Heart left ventricle (tissue), 16 donors: ENCODE measurements around the gene MAPK4. TPM values are rescaled to one million over a fixed set of nuclear protein-coding genes. Genes with fewer than 3 reads are reported as not detected.
A peak's percentile ranks its signal among the peaks of the same experiment; 100 is the strongest.
"Not testable (repeated sequence)": the region's sequence is repeated elsewhere in the genome, so short reads cannot be mapped to it uniquely, and the experiment has no call there.

Source experiments
- ATAC-seq, 4 donors: fragments of 200-7000 bp; cut with Tn5 transposase; one replicate each; pipeline ENCODE4 v1.9.1; 2020 to 2022; ENCODE audit warnings: moderate library complexity in 4 of 4, mild to moderate bottlenecking in 3 of 4, moderate number of reproducible peaks in 1 of 4
- DNase-seq, 5 donors: peaks; one replicate each; pipeline ENCODE4 v3.0.0-alpha.2; 2020
- H3K27ac ChIP-seq, 12 donors: fragments of 200-600 bp; sonication (generic) in 4 of 12; one replicate each; pipeline versions ENCODE4 v1.5.0 to v1.8.0; 2016 to 2022; ENCODE audit warnings: mild to moderate bottlenecking in 2 of 12
- H3K27me3 ChIP-seq, 9 donors: fragments of 200-600 bp; sonication (generic) in 2 of 9; one replicate each; pipeline versions ENCODE4 v1.5.1 to v1.8.0; 2016 to 2022; ENCODE audit warnings: mild to moderate bottlenecking in 3 of 9
- H3K36me3 ChIP-seq, 9 donors: fragments of 200-600 bp; sonication (generic) in 2 of 9; one replicate each; pipeline versions ENCODE4 v1.5.0 to v1.8.0; 2018 to 2022; ENCODE audit warnings: mild to moderate bottlenecking in 2 of 9
- H3K4me1 ChIP-seq, 12 donors: fragments of 200-600 bp; sonication (generic) in 4 of 12; one replicate each; pipeline versions ENCODE4 v1.5.0 to v1.8.0; 2016 to 2022; ENCODE audit warnings: mild to moderate bottlenecking in 3 of 12
- H3K4me3 ChIP-seq, 12 donors: fragments of 200-600 bp; sonication (generic) in 4 of 12; one replicate each; pipeline versions ENCODE4 v1.5.0 to v1.8.0; 2017 to 2022; ENCODE audit warnings: mild to moderate bottlenecking in 9 of 12, moderate library complexity in 4 of 12
- H3K9me3 ChIP-seq, 12 donors: fragments of 200-600 bp; sonication (generic) in 4 of 12; one replicate each; pipeline versions ENCODE4 v1.5.0 to v1.8.0; 2016 to 2022; ENCODE audit warnings: mild to moderate bottlenecking in 1 of 12
- POLR2A ChIP-seq, 2 donors: fragments of 450-650 bp; IDR thresholded peaks; one replicate each; pipeline ENCODE4 v1.6.1; 2017; ENCODE audit warnings: antibody characterized with exemption in 2 of 2, mild to moderate bottlenecking in 2 of 2, moderate library complexity in 2 of 2
- WGBS, 4 donors: extraction: QIAGEN DNeasy Blood & Tissue Kit in 2 of 4; methylation state at CpG; one replicate each; pipeline versions ENCODE4 v1.1.5 to v1.1.7; 2013 to 2018; 5-methylcytosine and 5-hydroxymethylcytosine counted together
- intact Hi-C, 10 donors: fragments of 100-400 bp; cut with DNase I; formaldehyde crosslinking; loops; one replicate each; pipeline versions ENCODE4 v1.11.1 to v1.14.2; 2022
- polyA plus RNA-seq, 2 donors: library from polyadenylated mRNA; stranded (reverse); fragments of 200-250 nt; gene quantifications; one replicate each; pipeline ENCODE4 v1.2.3, GENCODE V29; 2013
- total RNA-seq, 9 donors: library from RNA; depleted of rRNA in 2 of 9; stranded (reverse); fragments of >200 nt in 2 of 9; fragmentation: NEBNext Ultra II Directional in 3 of 9; extraction: Animal tissue kit (Norgen Biotek cat#: 25700) in 3 of 9; gene quantifications; one replicate each; pipeline versions ENCODE4 v1.1.0 to v1.2.4, GENCODE V29; 2016 to 2023
- TF ChIP-seq, protein P1 (sequence below), 12 donors: fragments of 200-600 bp; sonication (generic) in 4 of 12; IDR thresholded peaks; one replicate each; pipeline versions ENCODE4 v1.5.0 to v1.8.0; 2018 to 2022; ENCODE audit warnings: antibody characterized with exemption in 12 of 12, mild to moderate bottlenecking in 5 of 12
- donor health status: ischemic (EF 13 %, LVEDD 7.1; RV severe dilation, severe dysfunction).
- donor health status: healthy with polysubstance abuse.
- donor health status: DM: no; HTN: yes; CAD: no.
- donor health status: DM: no; HTN: no; CAD: no.
- donor health status: ischemic (EF 25% LVEDD 6.9; RV normal size, moderate dysfunction).
- donor health status: ischemic (EF 25% LVEDD 5.7; RV mildly dilated, moderate dysfunction).
- donor health status: healthy.
- donor health status: DM: yes; HTN: yes; CAD: no.
- donor health status: ischemic (EF 35%, LVEDD 5.7; RV mildly dilated, moderate dysfunction).
- donor health status: nonischemic (EF 11% LVEDD 7.7; RV severe dilation, severe dysfunction).
- donor health status: DM: yes; HTN: yes; CAD: no.
- donor health status: PGD.
- donor health status: ischemic (EF 29% LVEDD 5.4; RV normal size, mild dysfunction).
- donor health status: nonischemic (EF 23%, LVEDD 6.1; RV moderate dilation, normal function).

Gene MAPK4
- total and polyA plus RNA-seq, 11 donors, result 8.5 to 169 (median 30.1) TPM

- Histone ChIP-seq H3K27me3 (peaks cover 0 to 72% (median 15%) of the 10 kb centered on the region in 9 donors), H3K27ac (peak overlapping the region in 8 of 12 donors; percentile 60 to 82 (median 73))
Measured at GRCh38 chr18:50560681-50561629, 1.1 kb downstream of the MAPK4 start.

GRCh38 chr18:50562258-50562657 lies 2.4 kb downstream of the MAPK4 start:
- ATAC-seq, H3K36me3 ChIP-seq, H3K4me3 ChIP-seq, H3K9me3 ChIP-seq, DNase-seq, H3K27ac ChIP-seq: not testable (repeated sequence)
- intact Hi-C loops, result loop anchor here in 2 of 10 donors (10.0 kb wide), 2 partner anchors 83 to 103 kb away; no protein-coding TSS in a partner anchor
- H3K4me1 ChIP-seq, result peaks cover 0 to 22% (median 10%) of the 10 kb centered on the region in 12 donors
- H3K27me3 ChIP-seq, result peaks cover 0 to 66% (median 15%) of the 10 kb centered on the region in 9 donors
- 65 to 95% (median 75%) methylated on average over 1 of the region's 1 CpG for WGBS, 4 donors

More at GRCh38 chr18:50560681-50561629, 1.1 kb downstream of the MAPK4 start:
- peak overlapping the region; percentile 38 to 93 (median 66) for H3K4me3 ChIP-seq
- H3K36me3 ChIP-seq, result no peaks in the 10 kb centered on the region
- WGBS, 4 donors, result 5 to 10% (median 7%) methylated on average over 30 to 49 of the region's 49 CpGs
- peaks cover 0 to 22% (median 10%) of the 10 kb centered on the region in 12 donors for H3K4me1 ChIP-seq
- TF ChIP-seq, protein P1, sequence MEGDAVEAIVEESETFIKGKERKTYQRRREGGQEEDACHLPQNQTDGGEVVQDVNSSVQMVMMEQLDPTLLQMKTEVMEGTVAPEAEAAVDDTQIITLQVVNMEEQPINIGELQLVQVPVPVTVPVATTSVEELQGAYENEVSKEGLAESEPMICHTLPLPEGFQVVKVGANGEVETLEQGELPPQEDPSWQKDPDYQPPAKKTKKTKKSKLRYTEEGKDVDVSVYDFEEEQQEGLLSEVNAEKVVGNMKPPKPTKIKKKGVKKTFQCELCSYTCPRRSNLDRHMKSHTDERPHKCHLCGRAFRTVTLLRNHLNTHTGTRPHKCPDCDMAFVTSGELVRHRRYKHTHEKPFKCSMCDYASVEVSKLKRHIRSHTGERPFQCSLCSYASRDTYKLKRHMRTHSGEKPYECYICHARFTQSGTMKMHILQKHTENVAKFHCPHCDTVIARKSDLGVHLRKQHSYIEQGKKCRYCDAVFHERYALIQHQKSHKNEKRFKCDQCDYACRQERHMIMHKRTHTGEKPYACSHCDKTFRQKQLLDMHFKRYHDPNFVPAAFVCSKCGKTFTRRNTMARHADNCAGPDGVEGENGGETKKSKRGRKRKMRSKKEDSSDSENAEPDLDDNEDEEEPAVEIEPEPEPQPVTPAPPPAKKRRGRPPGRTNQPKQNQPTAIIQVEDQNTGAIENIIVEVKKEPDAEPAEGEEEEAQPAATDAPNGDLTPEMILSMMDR (IDR thresholded peaks at IDR 0.05), result no peak
- TF ChIP-seq POLR2A (IDR thresholded peaks at IDR 0.05), result no peak
- peak in 3 of 4 donors; percentile 45 to 63 (median 51) for ATAC-seq
- peak in 1 of 5 donors; percentile 41 for DNase-seq
- intact Hi-C loops, result loop anchor here in 2 of 10 donors (10.0 kb wide), 2 partner anchors 84 to 104 kb away; no protein-coding TSS in a partner anchor
- H3K9me3 ChIP-seq, result peaks cover 0 to 3% (median 0%) of the 10 kb centered on the region in 12 donors

GRCh38 chr18:50562686-50563085 lies 2.8 kb downstream of the MAPK4 start:
- TF ChIP-seq, protein P1 (IDR thresholded peaks at IDR 0.05), result no peak
- TF ChIP-seq POLR2A (IDR thresholded peaks at IDR 0.05), result no peak
- DNase-seq (no peak), ATAC-seq (no peak)
- no peaks in the 10 kb centered on the region for H3K9me3 ChIP-seq
- peaks cover 0 to 22% (median 10%) of the 10 kb centered on the region in 12 donors for H3K4me1 ChIP-seq
- no peak overlapping the region for H3K4me3 ChIP-seq
- no peaks in the 10 kb centered on the region for H3K36me3 ChIP-seq
- H3K27me3 ChIP-seq, result peaks cover 0 to 62% (median 15%) of the 10 kb centered on the region in 9 donors
- intact Hi-C loops, result loop anchor here in 2 of 10 donors (10.0 kb wide), 2 partner anchors 82 to 102 kb away; no protein-coding TSS in a partner anchor
- no peak overlapping the region for H3K27ac ChIP-seq
- 65 to 73% (median 72%) methylated on average over 3 of the region's 3 CpGs for WGBS, 4 donors

DNA sequence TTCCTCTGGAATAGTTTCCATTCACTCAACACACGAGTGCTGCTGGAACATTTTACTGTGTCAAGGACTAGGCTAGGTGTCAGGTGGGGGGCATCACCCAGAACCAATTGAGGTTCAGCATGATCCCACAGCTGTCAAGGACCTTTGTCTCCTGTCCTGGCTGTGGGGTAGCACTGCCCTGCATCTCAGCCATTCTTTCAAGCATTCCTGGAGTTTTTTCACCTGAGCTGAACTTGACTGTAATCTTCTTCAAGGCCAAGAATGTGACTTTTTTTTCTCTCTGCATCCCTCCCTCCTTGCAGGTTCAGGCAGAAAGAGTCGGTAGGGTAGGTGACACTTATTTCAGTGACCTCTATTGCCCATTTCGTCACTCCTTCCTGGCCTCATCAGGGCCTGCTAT lies 3.5 kb downstream of the MAPK4 start:
- ATAC-seq (no peak), DNase-seq (no peak)
- TF ChIP-seq, protein P1 (IDR thresholded peaks at IDR 0.05), result no peak
- no peak for TF ChIP-seq POLR2A (IDR thresholded peaks at IDR 0.05)
- Histone ChIP-seq H3K27ac (no peak overlapping the region), H3K4me1 (peaks cover 0 to 22% (median 10%) of the 10 kb centered on the region in 12 donors), H3K9me3 (peaks cover 0 to 4% (median 0%) of the 10 kb centered on the region in 12 donors), H3K27me3 (peaks cover 0 to 55% (median 15%) of the 10 kb centered on the region in 9 donors), H3K4me3 (no peak overlapping the region), H3K36me3 (no peaks in the 10 kb centered on the region)
- intact Hi-C loops, result loop anchor here in 2 of 10 donors (10.0 kb wide), 2 partner anchors 81 to 101 kb away; no protein-coding TSS in a partner anchor
- 50 to 68% (median 58%) methylated on average over 3 of the region's 3 CpGs for WGBS, 4 donors
